Measurements from ENCODE around the gene GRK2.

DNA sequence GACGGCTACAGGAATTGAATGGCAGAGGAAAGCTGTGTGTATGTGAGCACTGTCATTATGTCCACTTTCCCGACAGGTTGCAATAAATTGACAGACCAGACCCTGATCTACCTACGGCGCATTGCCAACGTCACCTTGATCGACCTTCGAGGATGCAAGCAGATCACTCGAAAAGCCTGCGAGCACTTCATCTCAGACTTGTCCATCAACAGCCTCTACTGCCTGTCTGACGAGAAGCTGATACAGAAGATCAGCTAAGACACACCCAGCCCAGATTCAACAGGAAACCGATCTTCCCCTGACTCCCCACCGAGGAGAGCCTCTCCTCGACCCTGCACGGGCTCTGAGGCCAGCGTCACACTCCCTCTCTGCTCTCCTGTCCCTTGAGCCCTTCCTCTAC lies 11.5 kb upstream of the GRK2 start:
- TF ChIP-seq POLR2A (IDR thresholded peaks at IDR 0.05; ENCODE audit: low read depth, low read length) = no peak
- TF ChIP-seq, protein P1, sequence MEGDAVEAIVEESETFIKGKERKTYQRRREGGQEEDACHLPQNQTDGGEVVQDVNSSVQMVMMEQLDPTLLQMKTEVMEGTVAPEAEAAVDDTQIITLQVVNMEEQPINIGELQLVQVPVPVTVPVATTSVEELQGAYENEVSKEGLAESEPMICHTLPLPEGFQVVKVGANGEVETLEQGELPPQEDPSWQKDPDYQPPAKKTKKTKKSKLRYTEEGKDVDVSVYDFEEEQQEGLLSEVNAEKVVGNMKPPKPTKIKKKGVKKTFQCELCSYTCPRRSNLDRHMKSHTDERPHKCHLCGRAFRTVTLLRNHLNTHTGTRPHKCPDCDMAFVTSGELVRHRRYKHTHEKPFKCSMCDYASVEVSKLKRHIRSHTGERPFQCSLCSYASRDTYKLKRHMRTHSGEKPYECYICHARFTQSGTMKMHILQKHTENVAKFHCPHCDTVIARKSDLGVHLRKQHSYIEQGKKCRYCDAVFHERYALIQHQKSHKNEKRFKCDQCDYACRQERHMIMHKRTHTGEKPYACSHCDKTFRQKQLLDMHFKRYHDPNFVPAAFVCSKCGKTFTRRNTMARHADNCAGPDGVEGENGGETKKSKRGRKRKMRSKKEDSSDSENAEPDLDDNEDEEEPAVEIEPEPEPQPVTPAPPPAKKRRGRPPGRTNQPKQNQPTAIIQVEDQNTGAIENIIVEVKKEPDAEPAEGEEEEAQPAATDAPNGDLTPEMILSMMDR (IDR thresholded peaks at IDR 0.05; ENCODE audit: extremely low read depth in 1 of 2, insufficient read depth in 1 of 2, low read depth in 1 of 2, low read length in 2 of 2) = no peak
